Keratinocyte (primary cell): ENCODE results near the gene SMCO4. TPM values are rescaled to one million over a fixed set of nuclear protein-coding genes. Genes with fewer than 3 reads are reported as not detected.

Source experiments
- DNase-seq: peaks from one replicate; pipeline ENCODE4 v3.0.0-alpha.2; 2011; ENCODE audit warnings: low read depth, missing footprints, low spot score
- FAIRE-seq: peaks from 2 replicates; lab custom pipeline; 2011; peaks lifted over from hg19 to GRCh38; lab: Jason Lieb, UNC
- H2AFZ ChIP-seq: 2 replicates; pipeline ENCODE4 v1.6.0; 2012; ENCODE audit warnings: low read length, control low read depth, inconsistent platforms; ENCODE audit not compliant: control insufficient read depth
- H3K27ac ChIP-seq: 2 replicates; pipeline ENCODE4 v1.5.1; 2011; ENCODE audit warnings: low read length; ENCODE audit not compliant: control insufficient read depth, insufficient read depth
- H3K27me3 ChIP-seq: 3 replicates; pipeline ENCODE4 v1.6.0; 2011; ENCODE audit warnings: low read length; ENCODE audit not compliant: control insufficient read depth, insufficient read depth; ENCODE audit errors: extremely low read depth
- H3K36me3 ChIP-seq, 2 experiments: 2 replicates in 1 of 2; 3 replicates in 1 of 2; pipeline ENCODE4 v1.5.1; 2011; ENCODE audit warnings: low read length in 2 of 2, mild to moderate bottlenecking in 1 of 2; ENCODE audit not compliant: control insufficient read depth in 2 of 2, insufficient read depth in 2 of 2; ENCODE audit errors: extremely low read depth in 1 of 2
- H3K4me1 ChIP-seq: 3 replicates; pipeline ENCODE4 v1.5.1; 2011; ENCODE audit warnings: low read length; ENCODE audit not compliant: control insufficient read depth, insufficient read depth; ENCODE audit errors: extremely low read depth
- H3K4me2 ChIP-seq: 3 replicates; pipeline ENCODE4 v1.6.0; 2011; ENCODE audit warnings: low read depth, low read length; ENCODE audit not compliant: control insufficient read depth, insufficient read depth; ENCODE audit errors: extremely low read depth
- H3K4me3 ChIP-seq, 3 experiments: fragments of 200-600 bp in 1 of 3; sonication (generic) in 1 of 3; 2 replicates in 2 of 3; 3 replicates in 1 of 3; pipeline ENCODE4 v1.5.1; 2011 to 2016; ENCODE audit warnings: low read length in 3 of 3, mild to moderate bottlenecking in 3 of 3, control low read depth in 2 of 3, inconsistent platforms in 1 of 3, low read depth in 1 of 3, mixed read lengths in 1 of 3, mixed run types in 1 of 3, moderate library complexity in 1 of 3; ENCODE audit not compliant: control insufficient read depth in 2 of 3, insufficient read depth in 2 of 3; ENCODE audit errors: extremely low read depth in 1 of 3
- H3K79me2 ChIP-seq: 2 replicates; pipeline ENCODE4 v1.6.0; 2012; ENCODE audit warnings: low read length; ENCODE audit not compliant: control insufficient read depth, insufficient read depth
- H3K9ac ChIP-seq: 3 replicates; pipeline ENCODE4 v1.6.0; 2011; ENCODE audit warnings: low read length; ENCODE audit not compliant: control insufficient read depth, insufficient read depth; ENCODE audit errors: extremely low read depth
- H3K9me1 ChIP-seq: 3 replicates; pipeline ENCODE4 v1.6.0; 2011; ENCODE audit warnings: low read length; ENCODE audit not compliant: control insufficient read depth, insufficient read depth; ENCODE audit errors: extremely low read depth
- H3K9me3 ChIP-seq: 2 replicates; pipeline ENCODE4 v1.5.1; 2012; ENCODE audit warnings: low read depth, low read length; ENCODE audit not compliant: control insufficient read depth
- H4K20me1 ChIP-seq: 3 replicates; pipeline ENCODE4 v1.6.0; 2011; ENCODE audit warnings: low read length; ENCODE audit not compliant: control insufficient read depth, insufficient read depth; ENCODE audit errors: extremely low read depth
- CTCF ChIP-seq, 3 experiments: IDR thresholded peaks in 1 of 3; conservative IDR thresholded peaks in 1 of 3; optimal IDR thresholded peaks in 1 of 3; 2 replicates in 2 of 3; 3 replicates in 1 of 3; pipeline versions ENCODE3 to v1.5.1; 2011; ENCODE audit warnings: low read length in 3 of 3, mild to moderate bottlenecking in 3 of 3, moderate library complexity in 2 of 3, control low read depth in 1 of 3, inconsistent platforms in 1 of 3; ENCODE audit not compliant: insufficient read depth in 2 of 3; ENCODE audit errors: extremely low read depth in 1 of 3
- EZH2 ChIP-seq: IDR thresholded peaks from one replicate; pipeline ENCODE4 v1.6.1; 2012; ENCODE audit warnings: inconsistent platforms, mild to moderate bottlenecking, low read length, moderate library complexity
- dilution Hi-C: fragments of 300-500 bp; cut with MboI; formaldehyde crosslinking; loops from one replicate; pipeline ENCODE4 v1.7.0; 2020; ENCODE audit warnings: low sequenced_read_pairs; ENCODE audit not compliant: extremely low pct_ligation_motif_present
- polyA plus RNA-seq, 5 experiments: library from polyadenylated mRNA; depleted of rRNA in 3 of 5; stranded (reverse) in 3 of 5; stranded (forward) in 1 of 5; unstranded in 1 of 5; fragments of >200 nt; gene quantifications; 1 replicate in 1 of 5; 2 replicates in 3 of 5; 3 replicates in 1 of 5; pipeline versions ENCODE4 v1.2.1 to v1.2.3, GENCODE V29; 2011 to 2012; ENCODE audit warnings: missing spikeins in 2 of 5, low read depth in 1 of 5, low replicate concordance in 1 of 5

The SMCO4 gene
- polyA plus RNA-seq, 1 donor (not counting 4 experiments of a cell fraction or from before 2014, with no cell fraction given) = 1.5 TPM

DNA sequence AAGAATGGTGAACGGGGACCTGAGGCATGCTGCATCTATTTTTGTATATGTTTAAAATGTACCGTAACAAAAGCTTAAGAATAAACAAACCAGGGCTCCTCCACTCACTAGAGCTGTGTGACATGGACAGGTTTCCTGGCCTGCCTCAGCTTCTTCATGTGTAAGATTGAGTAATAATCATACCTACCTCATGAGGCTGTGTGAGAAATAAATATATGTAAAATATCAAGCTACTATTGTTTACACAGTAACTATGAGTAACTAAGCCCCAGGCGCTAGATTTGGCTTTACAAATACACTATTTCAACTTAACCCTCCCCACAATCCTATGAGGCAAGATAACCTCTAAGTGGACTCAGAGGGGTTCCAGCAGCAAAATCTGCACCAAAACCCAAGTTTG lies 66.4 kb downstream of the SMCO4 start:
- Histone ChIP-seq H4K20me1 (no peaks in the 10 kb centered on the region), H3K9me3 (no peaks in the 10 kb centered on the region), H3K27me3 (no peaks in the 10 kb centered on the region), H3K36me3 (no peaks in the 10 kb centered on the region), H3K9me1 (no peaks in the 10 kb centered on the region), H3K79me2 (no peaks in the 10 kb centered on the region), H3K9ac (no peak overlapping the region), H3K27ac (no peak overlapping the region), H3K4me3 (no peak overlapping the region), H2AFZ (no peak overlapping the region), H3K4me1 (peaks cover 13% of the 10 kb centered on the region), H3K4me2 (no peak overlapping the region)
- dilution Hi-C loops = no loop called here
- TF ChIP-seq EZH2 = no peak
- no peak for TF ChIP-seq CTCF (optimal IDR thresholded peaks at IDR 0.05 in 1 of 3, IDR thresholded peaks at IDR 0.05 in 1 of 3, conservative IDR thresholded peaks at IDR 0.05 in 1 of 3; ENCODE audit: extremely low read depth in 1 of 3, insufficient read depth in 2 of 3, low read length in 3 of 3)
- FAIRE-seq = no peak
- peak; percentile 58 for DNase-seq

DNA sequence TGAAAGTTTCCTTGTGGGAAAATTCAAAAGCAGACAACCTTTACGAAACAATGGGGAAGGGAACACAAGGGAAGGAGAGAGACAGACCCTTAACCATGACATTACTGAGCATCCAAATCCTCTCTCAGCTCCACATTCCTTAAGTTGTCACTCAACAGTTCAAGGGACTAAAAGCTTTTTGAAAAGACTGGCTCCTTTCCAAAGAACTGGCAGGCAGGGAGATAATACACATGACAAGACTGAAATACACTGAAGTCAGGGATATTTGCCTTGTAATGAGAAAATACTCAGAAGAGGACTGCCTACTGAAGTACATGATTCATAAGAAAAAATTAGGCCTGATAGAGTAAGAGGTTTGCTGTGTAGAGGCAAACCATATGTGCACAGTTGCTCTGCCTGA lies 69.1 kb downstream of the SMCO4 start:
- no peaks in the 10 kb centered on the region for H3K79me2 ChIP-seq
- H3K4me3 ChIP-seq = no peak overlapping the region
- H2AFZ ChIP-seq = no peak overlapping the region
- H3K4me2 ChIP-seq = no peak overlapping the region
- H3K27ac ChIP-seq = no peak overlapping the region
- no peaks in the 10 kb centered on the region for H3K9me1 ChIP-seq
- no peaks in the 10 kb centered on the region for H3K36me3 ChIP-seq
- H3K9ac ChIP-seq = no peak overlapping the region
- H3K4me1 ChIP-seq = peaks cover 3% of the 10 kb centered on the region
- no peaks in the 10 kb centered on the region for H3K9me3 ChIP-seq
- no peaks in the 10 kb centered on the region for H4K20me1 ChIP-seq
- H3K27me3 ChIP-seq = no peaks in the 10 kb centered on the region
- dilution Hi-C loops = no loop called here
- TF ChIP-seq CTCF (optimal IDR thresholded peaks at IDR 0.05 in 1 of 3, IDR thresholded peaks at IDR 0.05 in 1 of 3, conservative IDR thresholded peaks at IDR 0.05 in 1 of 3; ENCODE audit: extremely low read depth in 1 of 3, insufficient read depth in 2 of 3, low read length in 3 of 3) (no peak), EZH2 (no peak)
- DNase-seq (no peak), FAIRE-seq (no peak)
